ENCODE results near the gene SIAH3.
"Not testable (repeated sequence)": the region's sequence is repeated elsewhere in the genome, so short reads cannot be mapped to it uniquely, and the experiment has no call there.

Gene SIAH3

GRCh38 chr13:45779901-45780300 is 71.7 kb downstream of the SIAH3 start:
- DNase-seq: no peak

GRCh38 chr13:45778882-45779281 is 72.7 kb downstream of the SIAH3 start:
- DNase-seq: no peak

GRCh38 chr13:45776748-45777147 is 74.8 kb downstream of the SIAH3 start:
- DNase-seq: no peak

GRCh38 chr13:45775401-45775963 is 76.1 kb downstream of the SIAH3 start:
- DNase-seq: no peak

GRCh38 chr13:45773944-45774343 is 77.6 kb downstream of the SIAH3 start:
- DNase-seq: no peak

- DNase-seq: peak; percentile 58
Observed at GRCh38 chr13:45773236-45773635, 78.3 kb downstream of the SIAH3 start.

- DNase-seq: no peak
Observed at GRCh38 chr13:45770886-45771285, 80.7 kb downstream of the SIAH3 start.

- DNase-seq: no peak
Observed at GRCh38 chr13:45768656-45769479, 82.7 kb downstream of the SIAH3 start.

- DNase-seq: no peak
Observed at GRCh38 chr13:45765464-45765863, 86.1 kb downstream of the SIAH3 start.

- no peak for DNase-seq
Observed at GRCh38 chr13:45763419-45763818, 88.1 kb downstream of the SIAH3 start.

GRCh38 chr13:45757589-45757988 is 94.0 kb downstream of the SIAH3 start:
- not testable (repeated sequence) for DNase-seq

GRCh38 chr13:45756498-45756897 is 95.1 kb downstream of the SIAH3 start:
- DNase-seq: not testable (repeated sequence)

GRCh38 chr13:45752510-45752909 is 99.0 kb downstream of the SIAH3 start:
- no peak for DNase-seq

- no peak for DNase-seq
Observed at GRCh38 chr13:45751885-45752284, 99.7 kb downstream of the SIAH3 start.

GRCh38 chr13:45750566-45750965 is 101.0 kb downstream of the SIAH3 start:
- no peak for DNase-seq

GRCh38 chr13:45748941-45749759 is 102.4 kb downstream of the SIAH3 start:
- DNase-seq: peak; percentile 60

GRCh38 chr13:45747071-45747470 is 104.5 kb downstream of the SIAH3 start:
- no peak for DNase-seq

GRCh38 chr13:45744979-45745378 is 106.6 kb downstream of the SIAH3 start:
- no peak for DNase-seq

- DNase-seq: no peak
Observed at GRCh38 chr13:45742985-45743384, 108.6 kb downstream of the SIAH3 start.

- no peak for DNase-seq
Observed at GRCh38 chr13:45737571-45738017, 114.0 kb downstream of the SIAH3 start.

GRCh38 chr13:45733361-45733760 is 118.2 kb downstream of the SIAH3 start:
- peak; percentile 40 for DNase-seq

- peak; percentile 40 for DNase-seq
Observed at GRCh38 chr13:45732916-45733315, 118.6 kb downstream of the SIAH3 start.

- DNase-seq: no peak
Observed at GRCh38 chr13:45731455-45731854, 120.1 kb downstream of the SIAH3 start.

- no peak for DNase-seq
Observed at GRCh38 chr13:45728759-45729158, 122.8 kb downstream of the SIAH3 start.
